GM03348 (cell line): Measurements from ENCODE around the gene ACADVL.

ENCODE experiments used
- DNase-seq: peaks from one replicate; pipeline ENCODE4 v3.0.0; 2012; ENCODE audit warnings: low spot score

ACADVL gene

GRCh38 chr17:7217113-7217987 lies 2.4 kb upstream of the ACADVL start:
- DNase-seq: peak; percentile 86

GRCh38 chr17:7218166-7218565 lies 1.6 kb upstream of the ACADVL start:
- DNase-seq: no peak

GRCh38 chr17:7218758-7219157 lies 980 bp upstream of the ACADVL start:
- DNase-seq: no peak

GRCh38 chr17:7219229-7219811 lies 418 bp upstream of the ACADVL start:
- no peak for DNase-seq

GRCh38 chr17:7220593-7221277 lies 997 bp downstream of the ACADVL start:
- DNase-seq: peak; percentile 64

- no peak for DNase-seq
These were observed 1.7 kb downstream of the ACADVL start for GRCh38 chr17:7221278-7222092.

GRCh38 chr17:7222093-7222971 lies 2.6 kb downstream of the ACADVL start:
- DNase-seq: no peak

- DNase-seq: no peak
These were observed 3.2 kb downstream of the ACADVL start for GRCh38 chr17:7222972-7223292.

- DNase-seq: no peak
These were observed 3.6 kb downstream of the ACADVL start for GRCh38 chr17:7223375-7223774.

GRCh38 chr17:7224110-7224509 lies 4.4 kb downstream of the ACADVL start:
- no peak for DNase-seq

- DNase-seq: no peak
These were observed 4.9 kb downstream of the ACADVL start for GRCh38 chr17:7224661-7225111.

- no peak for DNase-seq
These were observed 6.1 kb downstream of the ACADVL start for GRCh38 chr17:7225711-7226331.

GRCh38 chr17:7226721-7227710 lies 7.3 kb downstream of the ACADVL start:
- no peak for DNase-seq

- DNase-seq: no peak
These were observed 9.2 kb downstream of the ACADVL start for GRCh38 chr17:7228920-7229319.

- DNase-seq: no peak
These were observed 9.8 kb downstream of the ACADVL start for GRCh38 chr17:7229504-7229903.

- DNase-seq: no peak
These were observed 12.4 kb downstream of the ACADVL start for GRCh38 chr17:7232114-7232513.

GRCh38 chr17:7233701-7234082 lies 14.0 kb downstream of the ACADVL start:
- no peak for DNase-seq

- peak; percentile 95 for DNase-seq
These were observed 14.6 kb downstream of the ACADVL start, which contains the start of gene DVL2 for GRCh38 chr17:7234083-7234951. DVL2 (minus strand) TSS chr17:7234517; CDS start chr17:7234262, 255 bp downstream.
